Measurements from ENCODE around the gene C11orf65. TPM values are rescaled to one million over a fixed set of nuclear protein-coding genes. Genes with fewer than 3 reads are reported as not detected.
A peak's percentile ranks its signal among the peaks of the same experiment; 100 is the strongest.

Gene C11orf65
- total and polyA plus RNA-seq, 2 donors (not counting 1 experiment from before 2014, with no cell fraction given), result 0.25 to 1.4 TPM

GRCh38 chr11:108498816-108499408 is 31.6 kb upstream of the C11orf65 start:
- peak overlapping the region; percentile 43 to 91 (median 76) for H3K4me3 ChIP-seq (ENCODE audit: control extremely low read depth in 1 of 5, extremely low read depth in 1 of 5, insufficient read depth in 1 of 5, low read depth in 2 of 5, low read length in 4 of 5)
- no peak for ATAC-seq (ENCODE audit: low read depth)

More at GRCh38 chr11:108498816-108499408, 31.6 kb upstream of the C11orf65 start:
- H3K4me3 Mint-ChIP-seq, result peak overlapping the region; percentile 86
- H3K4me2 ChIP-seq (replicated peaks; ENCODE audit: low read depth, low read length, poor library complexity, severe bottlenecking), result peak overlapping the region; percentile 93
- peak overlapping the region; percentile 87 for H2AFZ ChIP-seq (ENCODE audit: insufficient read depth, low read depth, low read length, poor library complexity, severe bottlenecking)
- H3K9me3 Mint-ChIP-seq (ENCODE audit: insufficient read depth), result no peaks in the 10 kb centered on the region
- ChIA-PET CTCF (no interaction called here), POLR2A (no interaction called here)
- no peaks in the 10 kb centered on the region for H3K9me3 ChIP-seq (ENCODE audit: control extremely low read depth in 1 of 3, control insufficient read depth in 2 of 3, insufficient read depth in 1 of 3, low read length in 2 of 3)
- H3K4me1 Mint-ChIP-seq, result peaks cover 13% of the 10 kb centered on the region
- intact Hi-C loops (cut with micrococcal nuclease), result loop anchor here (10.0 kb wide), 2 partner anchors 274 to 374 kb away; partner anchors contain the start of genes ACAT1, ATM and NPAT
- H3K4me1 ChIP-seq (ENCODE audit: control insufficient read depth in 2 of 2, insufficient read depth in 2 of 2, low read length in 2 of 2), result peaks cover 0 to 7% of the 10 kb centered on the region in 2 donors
- no peaks in the 10 kb centered on the region for H3K36me3 ChIP-seq (replicated peaks in 1 of 2; ENCODE audit: control extremely low read depth in 1 of 2, control insufficient read depth in 1 of 2, extremely low read depth in 1 of 2, insufficient read depth in 2 of 2, low read length in 1 of 2)
- no peaks in the 10 kb centered on the region for H3K27me3 Mint-ChIP-seq
- peak overlapping the region; percentile 75 for H3K9ac ChIP-seq (ENCODE audit: low read length)
- WGBS (ENCODE audit: insufficient coverage), result 85% methylated on average over 19 of the region's 29 CpGs
- peak overlapping the region; percentile 77 for H3K27ac Mint-ChIP-seq
- no peaks in the 10 kb centered on the region for H3K27me3 ChIP-seq (replicated peaks in 1 of 4; ENCODE audit: control extremely low read depth in 1 of 4, control insufficient read depth in 3 of 4, insufficient read depth in 4 of 4, low read length in 3 of 4)
- TF ChIP-seq EZH2 (IDR thresholded peaks at IDR 0.05; ENCODE audit: borderline replicate concordance, insufficient read depth, low read depth, low read length, poor library complexity, severe bottlenecking) (no peak), CTCF (IDR thresholded peaks at IDR 0.05) (no peak)
- H4K20me1 ChIP-seq (ENCODE audit: control insufficient read depth, insufficient read depth, low read length, poor library complexity, severe bottlenecking), result no peaks in the 10 kb centered on the region
- no peak overlapping the region for H3K27ac ChIP-seq (ENCODE audit: low read length in 2 of 2)
- no peaks in the 10 kb centered on the region for H3K79me2 ChIP-seq (ENCODE audit: control insufficient read depth, insufficient read depth, low read length)
- no peak for DNase-seq
